Heart left ventricle (tissue), 13 donors: Measurements from ENCODE around the gene BTN2A1.

Source experiments
- POLR2A ChIP-seq, 2 donors: fragments of 450-650 bp; IDR thresholded peaks; one replicate each; pipeline ENCODE4 v1.6.1; 2017; ENCODE audit warnings: antibody characterized with exemption in 2 of 2, mild to moderate bottlenecking in 2 of 2, moderate library complexity in 2 of 2
- TF ChIP-seq, protein P1 (sequence below), 12 donors: fragments of 200-600 bp; sonication (generic) in 4 of 12; IDR thresholded peaks; one replicate each; pipeline versions ENCODE4 v1.5.0 to v1.8.0; 2018 to 2022; ENCODE audit warnings: antibody characterized with exemption in 12 of 12, mild to moderate bottlenecking in 5 of 12
- donor health status: ischemic (EF 13 %, LVEDD 7.1; RV severe dilation, severe dysfunction).
- donor health status: DM: no; HTN: yes; CAD: no.
- donor health status: DM: no; HTN: no; CAD: no.
- donor health status: ischemic (EF 25% LVEDD 6.9; RV normal size, moderate dysfunction).
- donor health status: ischemic (EF 25% LVEDD 5.7; RV mildly dilated, moderate dysfunction).
- donor health status: ischemic (EF 35%, LVEDD 5.7; RV mildly dilated, moderate dysfunction).
- donor health status: nonischemic (EF 11% LVEDD 7.7; RV severe dilation, severe dysfunction).
- donor health status: DM: yes; HTN: yes; CAD: no.
- donor health status: PGD.
- donor health status: ischemic (EF 29% LVEDD 5.4; RV normal size, mild dysfunction).
- donor health status: nonischemic (EF 23%, LVEDD 6.1; RV moderate dilation, normal function).

DNA sequence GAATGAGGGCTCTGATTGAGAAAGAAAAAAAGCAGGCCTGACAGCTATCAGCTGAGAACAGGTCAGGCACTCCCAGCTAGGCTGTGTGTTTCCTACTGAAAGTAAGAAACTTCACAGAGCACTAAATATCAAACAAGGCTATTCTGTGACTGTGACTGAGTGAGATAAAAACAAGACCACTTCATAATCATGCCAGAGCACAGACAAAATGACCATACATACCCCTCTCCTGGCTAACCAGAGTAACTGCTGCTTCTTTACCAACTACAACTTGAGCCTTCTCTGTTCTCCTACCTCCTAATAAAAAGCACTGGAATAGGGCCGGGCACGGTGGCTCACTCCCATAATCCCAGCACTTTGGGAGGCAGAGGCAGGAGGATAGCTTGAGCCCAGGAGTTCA is 35.5 kb downstream of the BTN2A1 start:
- TF ChIP-seq, protein P1, sequence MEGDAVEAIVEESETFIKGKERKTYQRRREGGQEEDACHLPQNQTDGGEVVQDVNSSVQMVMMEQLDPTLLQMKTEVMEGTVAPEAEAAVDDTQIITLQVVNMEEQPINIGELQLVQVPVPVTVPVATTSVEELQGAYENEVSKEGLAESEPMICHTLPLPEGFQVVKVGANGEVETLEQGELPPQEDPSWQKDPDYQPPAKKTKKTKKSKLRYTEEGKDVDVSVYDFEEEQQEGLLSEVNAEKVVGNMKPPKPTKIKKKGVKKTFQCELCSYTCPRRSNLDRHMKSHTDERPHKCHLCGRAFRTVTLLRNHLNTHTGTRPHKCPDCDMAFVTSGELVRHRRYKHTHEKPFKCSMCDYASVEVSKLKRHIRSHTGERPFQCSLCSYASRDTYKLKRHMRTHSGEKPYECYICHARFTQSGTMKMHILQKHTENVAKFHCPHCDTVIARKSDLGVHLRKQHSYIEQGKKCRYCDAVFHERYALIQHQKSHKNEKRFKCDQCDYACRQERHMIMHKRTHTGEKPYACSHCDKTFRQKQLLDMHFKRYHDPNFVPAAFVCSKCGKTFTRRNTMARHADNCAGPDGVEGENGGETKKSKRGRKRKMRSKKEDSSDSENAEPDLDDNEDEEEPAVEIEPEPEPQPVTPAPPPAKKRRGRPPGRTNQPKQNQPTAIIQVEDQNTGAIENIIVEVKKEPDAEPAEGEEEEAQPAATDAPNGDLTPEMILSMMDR (IDR thresholded peaks at IDR 0.05), result peak in 1 of 12 donors; percentile 17
- no peak for TF ChIP-seq POLR2A (IDR thresholded peaks at IDR 0.05)
